HS-5 (cell line): Measurements from ENCODE around the gene FEN1.

Experiments used
- DNase-seq: peaks from one replicate; pipeline ENCODE4 v3.0.0-alpha.2; 2012; ENCODE audit warnings: low read depth

FEN1 gene

GRCh38 chr11:61792310-61793082 lies at the start of gene FEN1, which contains the start of gene TMEM258:
FEN1 (plus strand) TSS chr11:61792911; CDS start chr11:61795362, 2,451 bp downstream.
TMEM258 (minus strand) TSS chr11:61792599; CDS start chr11:61792558, 41 bp downstream.
- peak; percentile 91 for DNase-seq

GRCh38 chr11:61743486-61744095 lies 49.1 kb upstream of the FEN1 start:
- no peak for DNase-seq

GRCh38 chr11:61744181-61744580 lies 48.5 kb upstream of the FEN1 start:
- no peak for DNase-seq

- no peak for DNase-seq
Measured at GRCh38 chr11:61744609-61745156, 48.0 kb upstream of the FEN1 start.

- DNase-seq = no peak
Measured at GRCh38 chr11:61745781-61746441, 46.8 kb upstream of the FEN1 start.

- no peak for DNase-seq
Measured at GRCh38 chr11:61746442-61747191, 46.1 kb upstream of the FEN1 start.

GRCh38 chr11:61747192-61747966 lies 45.3 kb upstream of the FEN1 start:
- DNase-seq = no peak

GRCh38 chr11:61747967-61748285 lies 44.8 kb upstream of the FEN1 start:
- DNase-seq = no peak

GRCh38 chr11:61749591-61750217 lies 43.0 kb upstream of the FEN1 start:
- no peak for DNase-seq

GRCh38 chr11:61750631-61751273 lies 42.0 kb upstream of the FEN1 start:
- DNase-seq = no peak

- no peak for DNase-seq
Measured at GRCh38 chr11:61751384-61751783, 41.3 kb upstream of the FEN1 start.

- DNase-seq = no peak
Measured at GRCh38 chr11:61752117-61752924, 40.4 kb upstream of the FEN1 start, which contains the start of gene MYRF. MYRF (plus strand) TSS chr11:61752636; CDS start chr11:61752745, 109 bp downstream.

- no peak for DNase-seq
Measured at GRCh38 chr11:61752925-61753521, 39.7 kb upstream of the FEN1 start.

- DNase-seq = no peak
Measured at GRCh38 chr11:61753672-61754071, 39.0 kb upstream of the FEN1 start.

- DNase-seq = no peak
Measured at GRCh38 chr11:61754534-61755482, 37.9 kb upstream of the FEN1 start.

- DNase-seq = no peak
Measured at GRCh38 chr11:61756147-61756451, 36.6 kb upstream of the FEN1 start.

- DNase-seq = no peak
Measured at GRCh38 chr11:61756452-61757212, 36.1 kb upstream of the FEN1 start.
